HepG2 (cell line): ENCODE measurements around the gene TM4SF18. TPM values are rescaled to one million over a fixed set of nuclear protein-coding genes. Genes with fewer than 3 reads are reported as not detected.

Experiments used
- KDM5B ChIP-seq: sonication (generic); formaldehyde crosslinking; IDR thresholded peaks from 2 replicates; pipeline ENCODE4 v1.4.0; 2020; ENCODE audit warnings: missing genetic modification reagents, mild to moderate bottlenecking, borderline replicate concordance
- MIER3 ChIP-seq: IDR thresholded peaks from 2 replicates; pipeline ENCODE4 v1.6.1; 2016; ENCODE audit warnings: missing compliant biosample characterization, borderline replicate concordance
- MIXL1 ChIP-seq: IDR thresholded peaks from 2 replicates; pipeline ENCODE4 v1.6.1; 2016
- SNAPC4 ChIP-seq: sonication (generic); formaldehyde crosslinking; IDR thresholded peaks from 2 replicates; pipeline ENCODE4 v1.4.0; 2020; ENCODE audit warnings: mild to moderate bottlenecking, missing genetic modification reagents
- SNRNP70 ChIP-seq: fragments of 200-400 bp; formaldehyde crosslinking; IDR thresholded peaks from 2 replicates; pipeline ENCODE4 v1.6.1; 2017; ENCODE audit warnings: mild to moderate bottlenecking, low read depth, low read length, moderate library complexity
- XRCC5 ChIP-seq: fragments of 200-400 bp; formaldehyde crosslinking; optimal IDR thresholded peaks from 2 replicates; pipeline ENCODE3; 2017; ENCODE audit warnings: mild to moderate bottlenecking, low read length
- ZEB1 ChIP-seq: IDR thresholded peaks from 2 replicates; pipeline ENCODE4 v1.6.1; 2012; ENCODE audit warnings: mild to moderate bottlenecking, low read depth, inconsistent platforms; ENCODE audit not compliant: insufficient replicate concordance
- ZFYVE20 ChIP-seq: sonication (generic); formaldehyde crosslinking; IDR thresholded peaks from 2 replicates; pipeline ENCODE4 v1.8.0; 2023; ENCODE audit warnings: low read depth, mild to moderate bottlenecking, moderate library complexity, missing genetic modification reagents, borderline replicate concordance
- ZNF234 ChIP-seq: sonication (generic); formaldehyde crosslinking; conservative IDR thresholded peaks from 2 replicates; pipeline ENCODE4 v1.5.1; 2020; ENCODE audit warnings: mild to moderate bottlenecking, missing genetic modification reagents
- ZNF564 ChIP-seq: sonication (generic); formaldehyde crosslinking; IDR thresholded peaks from 2 replicates; pipeline ENCODE4 v1.8.1; 2023; ENCODE audit warnings: mild to moderate bottlenecking, missing genetic modification reagents
- ZNF703 ChIP-seq: sonication (generic); formaldehyde crosslinking; IDR thresholded peaks from 2 replicates; pipeline ENCODE4 v1.5.1; 2020; ENCODE audit warnings: missing genetic modification reagents, mild to moderate bottlenecking, moderate library complexity, borderline replicate concordance
- ZNF780A ChIP-seq: sonication (generic); formaldehyde crosslinking; IDR thresholded peaks from 2 replicates; pipeline ENCODE4 v1.8.0; 2022; ENCODE audit warnings: mild to moderate bottlenecking, missing genetic modification reagents, moderate library complexity
- polyA plus RNA-seq, 8 experiments: library from polyadenylated mRNA; depleted of rRNA in 3 of 8; stranded (reverse) in 7 of 8; unstranded in 1 of 8; fragments of >200 nt; fragmentation: Illumina TruSeq in 4 of 8; extraction: Trizol in 4 of 8; gene quantifications; 2 replicates each; pipeline versions ENCODE4 v1.2.1 to v1.2.3, GENCODE V29; 2011 to 2016; ENCODE audit warnings: low read depth in 4 of 8, missing spikeins in 1 of 8, mixed read lengths in 1 of 8; ENCODE audit not compliant: insufficient read depth in 1 of 8
- total RNA-seq, 5 experiments: library from RNA; depleted of rRNA; stranded (reverse); fragments of >200 nt; fragmentation: Illumina TruSeq; extraction: Trizol; gene quantifications; 2 replicates each; pipeline ENCODE4 v1.2.3, GENCODE V29; 2016; ENCODE audit warnings: low read depth in 1 of 5
- TF ChIP-seq, protein P1 (sequence below): sonication (generic); formaldehyde crosslinking; IDR thresholded peaks from 2 replicates; pipeline ENCODE4 v1.8.0; 2022; ENCODE audit warnings: mild to moderate bottlenecking, missing genetic modification reagents; ENCODE audit not compliant: insufficient replicate concordance

TM4SF18 gene
- total and polyA plus RNA-seq, 2 of the 13 experiments (the other 11 are each of a cell fraction or from before 2014, with no cell fraction given), result 0.15 TPM; not detected in 1

DNA sequence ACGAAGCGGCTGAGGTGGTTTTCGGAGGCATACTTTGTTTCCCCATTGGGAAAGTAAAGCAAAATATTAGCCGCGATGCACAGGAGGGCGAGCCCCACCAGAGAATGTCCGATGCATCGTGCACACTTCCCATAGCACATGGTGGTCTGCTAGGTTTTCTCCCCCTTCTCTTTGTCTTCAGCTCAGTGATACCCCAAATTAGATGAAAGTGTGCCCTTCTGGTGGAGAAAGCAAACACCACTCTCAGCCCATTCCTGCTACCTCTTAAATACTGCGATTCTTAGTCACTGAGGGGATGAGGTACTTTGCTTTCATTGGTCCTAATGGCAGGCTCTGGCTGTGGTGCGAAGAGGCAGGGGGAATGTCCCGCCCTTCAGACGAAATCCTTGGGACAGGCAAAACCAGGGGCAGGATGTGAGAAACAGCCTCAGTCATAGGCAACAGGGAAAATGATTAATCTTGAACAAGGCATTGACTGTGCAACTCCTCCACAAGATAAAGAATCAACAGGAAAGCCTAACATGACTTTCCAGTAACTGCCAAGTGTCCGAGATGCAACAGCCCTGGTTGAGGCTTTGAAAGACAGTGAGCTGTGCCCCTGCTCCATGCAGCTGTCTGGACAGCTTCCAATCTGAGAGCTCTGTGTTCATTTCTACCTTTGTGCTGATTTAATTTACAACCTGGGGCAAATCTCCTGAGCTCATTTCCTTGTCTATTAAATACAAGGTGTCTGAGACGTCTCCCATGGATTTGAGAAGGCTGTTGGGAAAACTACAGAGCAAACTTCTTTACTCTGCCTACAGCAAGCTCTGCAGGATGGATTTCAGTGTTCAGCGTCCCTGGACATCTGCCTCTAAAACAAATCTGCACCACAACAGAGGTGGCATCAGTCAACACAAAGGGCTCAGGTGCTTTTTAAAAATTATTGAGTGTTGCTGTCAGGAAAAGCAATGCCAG lies 44.2 kb upstream of the TM4SF18 start, which contains the start of gene TM4SF1 (continued):
- no peak; the same call in 1 of the 2 replicates for TF ChIP-seq MIER3
- TF ChIP-seq SNAPC4, result no peak
- TF ChIP-seq ZNF234 (CRISPR knock-in tag), result no peak
- peak; percentile 46; the same call in 1 of the 2 replicates for TF ChIP-seq MIXL1 (CRISPR knock-in tag)
- no peak for TF ChIP-seq ZEB1
- no peak for TF ChIP-seq ZFYVE20 (CRISPR knock-in tag)
- TF ChIP-seq SNRNP70, result no peak
- TF ChIP-seq KDM5B (CRISPR knock-in tag), result peak; percentile 53; the same call in 1 of the 2 replicates
- peak; percentile 88 for TF ChIP-seq XRCC5
- no peak for TF ChIP-seq ZNF564
- TF ChIP-seq ZNF703, result no peak
- TF ChIP-seq, protein P1, sequence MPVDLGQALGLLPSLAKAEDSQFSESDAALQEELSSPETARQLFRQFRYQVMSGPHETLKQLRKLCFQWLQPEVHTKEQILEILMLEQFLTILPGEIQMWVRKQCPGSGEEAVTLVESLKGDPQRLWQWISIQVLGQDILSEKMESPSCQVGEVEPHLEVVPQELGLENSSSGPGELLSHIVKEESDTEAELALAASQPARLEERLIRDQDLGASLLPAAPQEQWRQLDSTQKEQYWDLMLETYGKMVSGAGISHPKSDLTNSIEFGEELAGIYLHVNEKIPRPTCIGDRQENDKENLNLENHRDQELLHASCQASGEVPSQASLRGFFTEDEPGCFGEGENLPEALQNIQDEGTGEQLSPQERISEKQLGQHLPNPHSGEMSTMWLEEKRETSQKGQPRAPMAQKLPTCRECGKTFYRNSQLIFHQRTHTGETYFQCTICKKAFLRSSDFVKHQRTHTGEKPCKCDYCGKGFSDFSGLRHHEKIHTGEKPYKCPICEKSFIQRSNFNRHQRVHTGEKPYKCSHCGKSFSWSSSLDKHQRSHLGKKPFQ (CRISPR knock-in tag), result no peak
- TF ChIP-seq ZNF780A, result no peak
